HPDE6-E6E7 (cell line): Measurements from ENCODE around the gene CSF3.

Experiments used
- DNase-seq: peaks from one replicate; pipeline ENCODE4 v3.0.0; 2011; ENCODE audit warnings: missing footprints; ENCODE audit errors: extremely low spot score

Gene CSF3

DNA sequence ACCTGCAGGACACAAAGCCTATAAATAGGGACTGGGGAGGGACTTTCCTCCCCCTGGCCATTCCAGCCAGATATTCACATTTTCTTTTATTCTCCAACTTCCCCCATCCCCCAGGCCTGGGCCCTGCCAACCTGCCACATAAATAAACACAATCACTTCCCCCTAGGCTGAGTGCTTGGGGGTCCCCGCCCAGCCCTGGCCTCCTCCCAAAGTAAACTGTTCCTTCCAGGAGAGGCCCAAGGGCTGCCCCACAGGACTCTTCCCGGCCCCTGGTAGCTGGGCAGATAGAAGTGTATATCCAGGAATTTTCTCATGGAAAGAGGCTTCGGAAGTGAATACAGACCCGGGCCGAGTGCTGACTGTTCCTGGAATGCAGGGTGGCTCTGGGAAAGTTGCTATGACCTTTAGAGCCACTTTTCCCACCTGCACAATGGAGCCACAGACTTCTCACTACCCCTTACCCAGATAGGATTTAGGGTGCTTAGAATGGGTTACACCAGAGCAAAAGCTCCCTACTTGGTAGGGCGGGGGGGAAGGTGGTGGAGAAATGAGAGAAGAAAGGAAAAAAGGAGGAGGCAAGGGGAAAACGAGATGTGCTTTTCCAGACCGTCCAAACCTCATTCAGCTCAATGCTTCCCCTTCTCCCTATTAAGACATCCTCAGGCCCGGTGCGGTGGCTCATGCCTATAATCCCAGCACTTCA lies 8.5 kb downstream of the CSF3 start:
- no peak for DNase-seq

DNA sequence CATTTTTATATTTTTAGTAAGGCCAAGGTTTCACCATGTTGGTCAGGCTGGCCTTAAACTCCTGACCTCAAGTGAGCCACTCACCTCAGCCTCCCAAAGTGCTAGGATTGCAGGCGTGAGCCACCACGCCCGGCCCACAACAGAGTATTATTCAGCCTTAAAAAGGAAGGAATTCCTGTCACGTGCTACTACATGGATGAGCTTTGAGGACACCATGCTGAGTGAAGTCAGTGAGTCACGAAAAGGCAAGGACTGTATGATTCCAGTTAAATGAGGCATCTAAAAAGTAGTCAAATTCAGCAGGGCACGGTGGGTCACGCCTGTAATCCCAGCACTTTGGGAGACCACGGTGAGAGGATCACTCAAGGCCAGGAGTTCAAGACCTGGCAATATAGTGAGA lies 9.7 kb downstream of the CSF3 start:
- DNase-seq: no peak

DNA sequence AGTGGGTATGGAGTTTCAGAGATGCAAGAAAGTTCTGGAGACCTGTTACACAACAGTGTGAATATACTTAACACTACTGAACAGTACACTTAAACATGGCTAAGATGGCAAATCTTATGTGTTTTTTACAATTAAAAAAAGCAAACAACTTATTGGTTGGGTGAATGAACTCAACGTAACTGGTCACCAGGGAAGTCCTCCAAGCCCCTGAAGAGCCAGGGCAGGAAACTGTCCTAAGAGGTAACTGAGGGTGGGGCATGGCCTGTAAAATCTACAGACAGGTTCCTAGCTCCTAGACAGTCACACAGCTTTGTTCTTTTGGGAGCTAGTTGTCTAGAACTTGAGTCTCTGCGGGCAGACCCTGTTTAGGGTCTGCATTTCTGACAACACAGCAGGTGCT lies 10.3 kb downstream of the CSF3 start:
- DNase-seq: no peak

DNA sequence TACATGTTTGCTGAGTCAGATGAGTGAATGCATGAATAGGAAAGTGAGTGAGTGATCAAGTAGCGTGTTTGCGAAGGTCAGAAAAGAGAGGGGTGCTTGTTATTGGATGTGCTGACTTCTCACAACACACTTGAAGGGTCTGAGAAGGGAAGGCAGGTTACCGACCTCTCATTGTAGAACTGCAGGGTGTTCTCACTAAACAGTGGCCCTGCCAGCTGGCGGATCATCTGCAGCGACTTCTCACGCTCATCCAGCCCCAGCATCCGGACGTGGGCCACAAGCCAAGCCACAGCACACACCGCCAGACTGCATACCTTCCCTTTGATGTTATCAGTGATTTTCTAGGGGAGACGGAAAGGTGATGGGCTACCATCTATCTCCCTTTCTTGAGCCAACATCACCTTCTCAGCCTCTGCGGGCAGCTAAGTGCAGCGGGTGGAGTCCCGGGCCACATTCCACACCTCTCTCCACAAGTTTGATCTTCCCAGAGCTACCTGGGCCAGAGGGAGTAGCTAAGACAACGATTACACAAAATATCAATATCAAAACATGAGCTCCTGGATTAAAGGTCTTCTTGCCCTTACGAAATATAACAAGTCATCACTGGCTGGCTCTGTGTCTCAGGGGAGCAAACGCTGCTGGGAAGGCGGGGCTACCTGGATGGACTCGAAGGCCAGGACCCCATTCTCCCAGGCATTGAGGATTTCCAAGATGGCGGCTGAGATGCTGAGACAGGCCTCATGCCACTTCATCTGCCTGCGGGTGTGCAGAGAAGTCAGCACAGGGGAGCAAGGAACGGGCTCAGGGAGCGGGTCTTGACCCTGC lies 11.0 kb downstream of the CSF3 start:
- no peak for DNase-seq

DNA sequence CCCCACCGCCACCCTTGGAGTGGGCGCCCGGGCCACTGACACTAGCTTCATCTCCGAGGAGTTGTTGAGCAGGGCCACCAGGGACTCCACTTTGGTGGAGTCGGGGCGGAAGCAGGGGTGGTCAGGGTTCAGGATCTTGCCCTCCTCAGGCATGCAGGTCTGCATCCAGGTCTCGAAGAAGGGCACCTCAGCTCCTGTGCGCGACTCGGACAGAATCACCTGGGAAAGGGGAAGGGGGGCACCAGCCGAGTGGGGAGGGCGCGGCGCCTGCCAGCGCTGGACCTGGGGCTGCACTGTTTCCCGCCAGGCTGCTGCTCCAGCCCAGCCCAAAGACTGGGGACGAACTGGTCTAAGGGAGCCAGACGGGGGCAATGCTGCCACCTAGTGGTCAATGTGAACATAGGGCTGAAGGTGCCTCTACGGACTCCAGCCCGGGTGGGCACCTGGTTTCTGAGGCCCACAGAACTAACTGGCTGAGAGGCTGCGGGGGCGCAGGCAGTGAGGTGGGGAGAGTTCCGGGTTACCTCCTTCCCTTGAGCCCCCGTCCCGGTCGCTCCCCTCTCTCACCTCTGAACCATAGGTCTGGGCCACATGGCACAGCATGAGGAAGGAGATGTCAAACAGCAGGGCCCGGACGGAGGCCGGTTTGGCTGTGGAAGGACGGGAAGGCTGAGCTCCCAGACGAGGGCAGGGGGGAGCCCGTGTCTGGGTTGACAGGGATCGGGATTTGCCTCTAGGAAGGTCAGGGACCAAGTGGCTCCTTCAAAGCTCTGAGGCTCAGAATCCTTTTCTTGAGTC lies 11.8 kb downstream of the CSF3 start:
- DNase-seq: peak; percentile 88

DNA sequence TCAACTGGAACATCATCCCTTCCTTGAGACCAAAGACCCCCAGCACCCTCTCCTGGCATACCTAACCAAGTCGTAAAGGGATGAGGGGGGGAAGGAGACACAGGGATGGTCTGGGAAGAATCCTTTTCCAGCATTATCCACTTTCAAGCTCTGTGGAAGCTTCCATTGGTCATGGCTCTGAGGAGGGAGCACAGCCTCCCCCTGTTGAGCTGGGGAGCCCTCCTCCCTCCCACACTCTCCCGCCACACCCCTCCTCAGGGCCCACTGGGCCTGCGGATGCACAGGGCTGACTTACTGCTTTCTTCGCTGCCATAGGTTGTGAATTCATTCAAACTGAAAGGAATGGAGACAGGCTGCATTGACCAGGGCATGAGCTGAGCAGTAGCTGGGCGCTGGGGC lies 12.4 kb downstream of the CSF3 start:
- DNase-seq: no peak

DNA sequence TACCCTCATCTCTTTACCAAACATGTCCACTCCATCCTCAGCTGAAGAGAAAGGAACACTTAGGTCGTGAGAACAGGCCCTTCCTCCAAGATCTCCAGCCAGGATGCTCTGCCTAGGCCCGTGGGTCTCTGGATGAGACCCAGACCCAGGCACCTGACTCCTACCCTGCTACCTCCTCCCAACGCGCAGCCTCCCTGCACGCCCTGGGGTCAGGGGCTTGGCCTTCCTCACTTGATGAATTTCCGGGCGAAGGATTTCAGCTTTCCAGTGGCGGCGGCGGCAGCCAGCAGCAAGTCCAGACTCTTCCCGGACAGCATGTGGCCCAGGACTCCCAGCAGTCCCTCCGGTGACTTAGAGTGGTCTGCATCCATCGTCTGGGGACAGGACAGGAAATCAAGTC lies 13.4 kb downstream of the CSF3 start:
- DNase-seq: no peak

DNA sequence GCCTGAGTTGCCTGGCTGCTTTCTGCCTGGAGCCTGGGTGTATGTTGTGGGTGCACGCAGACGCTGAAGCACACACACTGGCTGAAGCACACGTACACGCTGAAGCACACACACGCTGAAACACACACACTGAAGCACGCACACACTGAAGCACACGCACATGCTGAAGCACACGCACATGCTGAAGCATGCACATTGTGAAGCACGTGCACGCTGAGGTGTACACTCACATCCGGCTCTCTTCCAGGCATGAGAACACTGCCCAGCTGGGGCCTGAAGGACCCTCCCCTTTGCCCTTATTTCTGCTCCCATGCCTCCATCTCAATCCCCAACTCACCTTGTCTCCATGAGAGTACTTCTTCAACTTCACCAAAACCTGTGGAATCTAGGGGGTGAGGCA lies 16.5 kb downstream of the CSF3 start:
- DNase-seq: no peak

DNA sequence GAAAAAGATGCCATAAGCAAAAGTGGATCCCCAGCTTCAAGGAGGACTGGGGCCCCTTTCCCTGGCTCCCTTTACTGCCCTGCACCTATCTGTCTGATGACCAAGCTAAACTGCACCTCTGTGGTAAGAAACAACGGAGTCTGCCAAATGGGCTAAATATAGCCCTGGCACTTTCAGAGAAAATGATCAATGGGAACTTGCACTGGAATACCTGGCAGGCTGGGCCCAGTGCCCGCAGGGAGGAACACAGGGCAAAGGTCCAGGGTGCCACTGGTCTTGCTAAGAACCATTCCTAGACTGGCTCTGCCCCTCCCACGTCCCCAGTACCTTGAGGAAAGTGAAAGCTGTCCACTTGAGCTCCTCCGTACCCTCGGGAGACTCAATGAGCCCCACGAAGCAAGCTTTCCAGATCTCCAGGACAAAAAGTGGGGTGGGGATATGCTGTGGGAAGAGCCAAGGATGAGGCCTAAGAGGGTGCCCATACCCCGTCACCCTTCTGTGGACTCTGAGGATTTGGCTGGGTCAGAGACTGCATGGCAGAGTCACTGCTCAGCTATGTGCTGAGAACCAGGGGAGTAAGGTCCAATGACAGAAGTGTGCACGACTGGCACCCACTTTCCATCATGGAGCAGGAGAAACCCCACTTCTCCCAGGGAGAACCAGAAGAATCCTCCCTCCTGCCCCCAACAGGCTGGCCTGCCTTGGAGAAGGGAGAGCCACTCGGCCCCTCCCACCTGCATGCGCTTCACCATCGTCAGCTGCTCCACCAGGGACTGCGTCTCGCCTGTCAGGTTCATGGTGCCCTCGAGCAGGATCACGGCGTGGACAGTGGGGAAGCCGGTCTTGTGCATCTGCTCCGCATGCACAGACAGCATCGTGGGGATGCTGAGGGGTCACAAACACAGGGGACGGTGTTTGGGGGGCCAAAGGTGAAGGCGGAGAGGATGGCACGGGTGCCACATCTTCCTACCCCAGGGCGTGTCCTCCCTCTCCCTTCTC lies 17.4 kb downstream of the CSF3 start:
- DNase-seq: no peak

DNA sequence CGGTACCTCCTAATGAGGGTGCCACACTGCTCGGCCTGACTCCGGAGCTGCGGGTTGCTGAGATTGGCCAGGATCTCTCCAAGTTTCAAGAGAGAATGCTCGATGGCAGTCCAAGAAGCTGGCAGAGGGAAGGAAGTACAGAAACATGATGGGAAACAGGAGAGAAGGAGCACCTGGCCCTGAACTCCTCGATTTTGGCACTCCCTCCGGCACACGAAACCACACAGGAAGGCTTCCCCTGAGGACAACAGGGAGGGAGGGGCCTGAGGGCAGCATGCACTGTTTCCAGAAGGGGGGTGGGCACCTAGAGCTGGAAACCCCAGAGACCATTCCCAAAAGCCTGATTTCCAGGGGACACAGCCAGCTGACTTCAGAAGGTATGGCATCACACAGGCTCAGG lies 18.1 kb downstream of the CSF3 start:
- no peak for DNase-seq

DNA sequence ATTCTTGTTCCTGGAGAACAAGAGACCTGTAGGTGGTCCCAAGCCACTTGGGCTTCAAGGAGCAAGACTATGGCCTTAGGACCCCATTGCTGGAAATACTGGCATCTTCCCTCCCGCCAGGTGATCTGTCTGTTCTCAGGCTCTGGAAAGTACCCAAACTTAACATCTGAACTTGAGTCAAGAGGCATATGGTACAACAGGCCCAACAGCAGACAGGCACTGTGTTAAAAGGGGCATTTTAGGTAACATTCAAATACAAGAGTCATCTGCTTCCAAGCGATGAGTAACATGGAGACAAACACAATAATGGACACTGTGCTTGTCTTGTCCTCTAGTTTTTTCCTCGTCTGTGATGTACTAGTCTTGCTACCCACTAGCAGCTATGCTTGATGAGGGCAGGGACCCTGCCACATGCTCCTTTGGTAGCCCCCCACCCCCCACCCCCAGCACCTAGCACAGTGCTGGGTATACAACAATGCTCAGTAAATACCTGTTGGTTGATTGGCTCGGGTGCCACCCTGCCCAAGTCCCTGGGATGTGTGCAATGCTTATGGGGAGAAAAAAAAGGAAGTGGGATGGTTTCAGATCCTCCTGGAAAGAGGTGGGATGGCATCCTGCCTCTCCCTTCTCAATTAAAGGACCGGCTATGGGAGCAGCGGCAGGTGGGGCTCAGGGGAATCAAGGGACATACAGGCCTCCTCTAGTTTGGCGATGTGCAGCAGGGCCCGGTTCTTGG lies 19.4 kb downstream of the CSF3 start:
- DNase-seq: no peak

DNA sequence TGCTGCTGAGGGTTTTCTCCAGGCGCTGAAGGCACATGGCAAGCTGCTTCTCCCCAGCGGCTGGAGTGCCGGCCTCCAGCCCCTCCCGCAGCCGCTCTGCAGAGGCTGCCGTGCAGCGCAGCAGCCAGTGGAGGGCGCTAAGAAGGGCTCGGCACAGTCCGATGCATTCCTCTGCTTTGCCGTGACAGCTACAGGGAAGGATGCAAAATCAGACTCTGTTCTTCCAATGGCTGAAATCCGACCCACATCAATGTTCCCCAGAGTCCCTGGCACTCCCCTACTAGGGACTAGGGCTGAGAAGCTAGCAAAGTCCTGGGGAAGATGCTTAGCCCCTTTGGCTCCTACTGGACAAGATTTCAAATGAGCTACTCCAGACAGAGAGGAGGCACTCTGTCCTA lies 19.9 kb downstream of the CSF3 start:
- DNase-seq: no peak

DNA sequence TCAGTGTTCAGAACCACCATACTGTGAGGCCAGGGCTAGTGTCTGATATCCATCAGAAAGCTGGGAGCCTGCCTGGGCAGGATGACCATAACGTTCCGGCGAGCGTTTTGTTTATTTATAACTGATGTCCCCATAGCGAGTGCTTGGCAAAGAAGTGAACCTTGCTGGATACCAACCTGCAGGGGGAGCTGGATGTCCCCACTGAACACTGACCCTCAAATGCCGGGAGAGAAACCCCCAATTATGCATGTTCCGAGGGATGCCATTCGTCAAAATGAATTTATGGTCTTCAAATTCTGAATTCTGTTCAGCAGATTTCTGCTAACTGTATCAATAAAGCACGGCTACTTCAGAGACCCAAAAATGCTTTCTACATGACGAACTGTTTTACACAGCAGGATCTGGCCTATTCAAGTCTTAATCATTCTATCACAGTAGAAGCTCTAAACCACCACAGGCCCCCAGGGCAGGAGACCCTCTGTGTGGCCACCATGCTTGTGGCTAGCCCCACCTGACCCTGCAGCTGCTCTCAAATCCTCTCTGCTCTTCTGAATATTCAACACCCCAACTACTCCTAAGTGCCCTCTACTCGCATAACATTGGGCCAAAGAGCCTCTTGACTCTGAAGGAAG lies 23.8 kb downstream of the CSF3 start:
- DNase-seq: no peak

DNA sequence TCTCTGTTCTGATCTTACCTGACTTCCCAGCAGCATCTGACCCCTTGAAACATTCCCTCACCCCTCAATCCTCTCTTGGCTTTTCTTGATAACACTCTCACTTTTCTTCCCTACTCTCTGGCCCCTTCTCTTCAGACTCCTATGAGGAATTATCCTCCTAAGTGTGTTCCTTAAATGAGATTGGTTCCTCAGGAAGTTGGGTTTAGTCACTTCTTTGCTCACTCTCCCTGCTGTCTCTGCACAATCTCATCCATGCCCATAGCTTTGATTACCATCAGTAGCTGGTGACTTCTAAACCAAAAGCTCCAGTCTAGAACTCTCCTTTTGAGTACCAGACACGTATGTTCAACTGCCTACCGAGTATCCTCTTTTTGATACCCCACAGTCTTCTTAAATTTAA lies 26.0 kb downstream of the CSF3 start:
- DNase-seq: no peak

DNA sequence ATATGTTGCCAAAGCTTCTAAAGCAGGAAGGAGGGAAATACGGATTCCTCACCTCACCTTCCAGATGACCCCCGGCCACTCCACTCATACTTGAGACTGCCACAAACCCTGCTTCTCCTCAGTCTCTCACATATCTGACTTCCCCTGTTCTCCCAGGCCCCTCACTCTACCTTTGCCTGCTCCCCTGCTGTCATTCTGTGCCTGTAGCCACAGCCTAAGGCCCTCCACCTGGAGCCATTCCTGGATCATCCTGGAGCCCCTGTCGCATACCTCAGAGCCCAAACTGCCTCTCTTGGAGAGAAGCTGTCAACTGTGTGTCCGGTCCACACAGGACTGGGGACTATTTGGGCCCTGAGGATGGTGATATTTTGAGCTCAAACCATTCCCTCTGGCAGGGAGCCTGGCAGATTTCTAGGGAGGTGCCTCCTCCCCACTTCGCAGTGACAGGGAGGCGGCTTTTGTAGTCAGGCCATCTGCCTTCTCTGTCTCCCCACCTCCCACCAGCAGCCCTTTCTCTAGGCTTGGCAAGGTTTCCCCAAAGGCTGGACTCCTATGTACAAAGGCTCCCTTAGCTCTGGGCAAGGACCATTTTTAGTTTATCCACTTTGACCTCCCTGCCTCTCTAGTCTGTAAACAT lies 41.3 kb downstream of the CSF3 start:
- DNase-seq: no peak

DNA sequence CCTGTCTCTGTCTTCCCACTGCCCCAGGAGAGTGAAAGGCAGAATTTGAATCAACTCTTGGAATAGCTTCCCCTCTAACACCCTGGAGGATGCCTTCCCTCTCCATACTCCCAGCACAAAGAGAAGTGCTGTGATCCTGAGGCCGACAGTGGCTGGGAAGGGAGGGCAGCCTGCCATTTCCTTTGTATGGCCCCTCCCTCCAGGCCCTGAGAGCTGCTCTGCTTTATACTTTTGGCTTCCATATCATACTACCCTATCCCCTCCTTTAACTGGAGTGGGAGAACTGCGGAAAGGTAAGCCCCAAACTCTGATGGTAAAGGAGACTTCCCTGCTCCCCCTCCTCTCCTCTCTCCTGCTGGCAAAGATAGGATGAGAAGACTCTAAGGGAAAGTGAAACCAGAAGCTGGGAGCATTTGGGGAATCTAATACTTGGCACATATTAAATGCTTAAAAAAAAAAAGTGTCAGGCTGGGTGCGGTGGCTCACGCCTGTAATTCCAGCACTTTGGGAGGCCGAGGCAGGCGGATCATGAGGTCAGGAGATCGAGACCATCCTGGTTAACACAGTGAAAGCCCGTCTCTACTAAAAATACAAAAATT lies 43.0 kb downstream of the CSF3 start:
- no peak for DNase-seq

DNA sequence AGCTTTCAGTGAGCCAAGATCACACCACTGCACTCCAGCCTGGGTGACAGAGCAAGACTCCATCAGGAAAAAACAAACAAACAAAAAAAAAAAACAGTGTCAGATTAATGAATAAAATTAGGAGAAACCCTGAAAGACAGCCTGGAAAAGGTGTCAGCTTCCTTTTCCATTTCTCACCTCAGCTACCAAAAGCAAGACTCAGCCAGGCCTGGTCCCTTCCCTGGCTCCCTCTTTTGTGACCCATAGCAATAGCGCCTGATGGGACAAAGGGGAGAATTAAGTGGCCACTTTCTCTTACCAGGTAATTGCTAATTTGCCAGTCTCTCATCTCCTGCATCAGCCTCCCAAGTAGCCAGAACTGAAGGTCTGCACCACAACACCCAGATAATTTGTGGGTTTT lies 43.6 kb downstream of the CSF3 start:
- DNase-seq: no peak

DNA sequence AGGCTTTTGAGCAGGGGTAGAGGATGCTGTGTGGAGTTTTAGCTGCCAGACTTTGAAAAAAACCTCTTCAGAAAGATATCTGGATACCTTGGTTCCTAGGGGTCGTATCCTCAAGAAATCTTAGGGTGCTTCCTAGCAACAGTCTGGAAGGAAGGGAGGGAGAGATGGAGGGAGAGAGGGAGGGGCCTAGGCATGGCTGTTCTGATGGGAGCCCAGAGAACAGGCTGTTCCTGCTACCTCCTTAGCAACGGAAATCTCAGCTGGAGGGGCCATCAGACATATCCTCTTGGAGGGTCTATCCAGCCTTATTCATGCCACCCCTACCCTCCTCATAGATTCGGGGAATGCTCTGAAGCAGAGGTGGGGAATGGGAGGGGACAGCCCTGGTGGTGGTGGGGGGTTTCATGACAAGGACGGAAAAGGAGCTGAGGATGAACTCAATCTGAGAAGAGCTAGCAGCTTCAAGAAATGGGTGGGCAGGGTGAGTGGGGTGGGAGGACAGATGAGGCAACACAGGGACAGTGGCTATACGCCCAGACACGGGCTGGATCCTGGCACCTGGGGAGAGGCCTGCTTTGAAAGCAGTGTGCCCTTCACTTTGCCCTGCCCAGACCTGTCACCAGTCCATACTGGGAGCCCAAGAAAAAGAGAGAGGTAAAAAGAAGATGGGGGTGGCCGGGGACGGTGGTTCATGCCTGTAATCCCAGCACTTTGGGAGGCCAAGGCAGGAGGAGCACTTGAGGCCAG lies 44.7 kb downstream of the CSF3 start:
- no peak for DNase-seq
